Type B pancreatic cell (in vitro differentiated cells): ENCODE measurements around the gene ISG20. TPM values are rescaled to one million over a fixed set of nuclear protein-coding genes. Genes with fewer than 3 reads are reported as not detected.

ENCODE experiments used
- DNase-seq: peaks from one replicate; pipeline ENCODE4 v3.0.0; 2021; ENCODE audit warnings: mixed read lengths; ENCODE audit not compliant: unreplicated experiment; ENCODE audit errors: extremely low spot score
- H3K27ac Mint-ChIP-seq: 2 replicates; pipeline ENCODE4 v1.8.0; 2021; ENCODE audit warnings: mild to moderate bottlenecking, mixed read lengths
- H3K27me3 Mint-ChIP-seq: 2 replicates; pipeline ENCODE4 v1.8.0; 2021; ENCODE audit warnings: mixed read lengths
- H3K36me3 Mint-ChIP-seq: 2 replicates; pipeline ENCODE4 v1.8.0; 2021; ENCODE audit warnings: mixed read lengths
- H3K4me1 Mint-ChIP-seq: one replicate; pipeline ENCODE4 v1.8.0; 2021; ENCODE audit warnings: mixed read lengths; ENCODE audit not compliant: unreplicated experiment
- H3K4me3 Mint-ChIP-seq: 2 replicates; pipeline ENCODE4 v1.8.0; 2021; ENCODE audit warnings: mild to moderate bottlenecking, mixed read lengths
- H3K9me3 Mint-ChIP-seq: 2 replicates; pipeline ENCODE4 v1.8.0; 2021; ENCODE audit warnings: mixed read lengths
- CTCF ChIP-seq: fragments of 200-600 bp; sonication (generic); conservative IDR thresholded peaks from 2 replicates; pipeline ENCODE4 v1.5.0; 2021; ENCODE audit warnings: antibody characterized with exemption, mild to moderate bottlenecking
- long read RNA-seq: library from polyadenylated mRNA; unstranded; transcript quantifications from one replicate; pipeline ENCODE4 v2.0.0, GENCODE V29; 2020
- total RNA-seq: library from RNA; stranded (reverse); gene quantifications from 2 replicates; pipeline ENCODE4 v1.2.1, GENCODE V29; 2021; ENCODE audit warnings: low replicate concordance

The ISG20 gene
- total RNA-seq: 4.9 and 7.9 TPM in 2 replicates
- long read RNA-seq, partial matches to known transcripts: 0 of 4 reads
- long read RNA-seq, other reads (novel, unspliced or antisense): 0 of 4 reads

- peak; percentile 29 for TF ChIP-seq CTCF
- peaks cover 8% of the 10 kb centered on the region for H3K36me3 Mint-ChIP-seq
- no peaks in the 10 kb centered on the region for H3K9me3 Mint-ChIP-seq
- H3K27ac Mint-ChIP-seq: peak within 1 kb of the TSS; percentile 95
- H3K4me1 Mint-ChIP-seq: peaks cover 19% of the 10 kb centered on the region
- peaks cover 3% of the 10 kb centered on the region for H3K27me3 Mint-ChIP-seq
- H3K4me3 Mint-ChIP-seq: peak within 1 kb of the TSS; percentile 84
- DNase-seq: peak; percentile 78
Measured at GRCh38 chr15:88638626-88639372, at the start of gene ISG20. Gene ISG20, plus strand, starts transcription at chr15:88639016. Its CDS starts 351 bp downstream, at chr15:88639367.

DNA sequence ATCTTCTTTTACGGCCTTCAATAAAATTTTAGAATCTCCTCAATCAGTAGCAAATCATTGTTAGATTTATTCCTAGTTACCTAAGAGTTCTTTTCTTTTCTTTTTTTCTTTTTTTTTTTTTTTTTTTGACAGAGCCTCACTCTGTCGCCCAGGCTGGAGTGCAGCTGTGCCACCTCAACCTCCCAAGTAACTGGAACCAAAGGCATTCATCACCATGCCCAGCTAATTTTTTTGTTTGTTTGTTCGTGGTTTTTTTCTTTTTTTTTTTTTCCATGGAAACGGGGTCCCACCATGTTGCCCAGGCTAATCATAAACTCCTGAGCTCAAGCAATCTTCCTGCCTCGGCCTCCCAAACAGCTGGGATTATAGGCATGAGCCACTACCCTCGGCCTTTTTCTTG lies 48.1 kb upstream of the ISG20 start:
- Mint-ChIP-seq H3K9me3 (no peaks in the 10 kb centered on the region), H3K36me3 (no peaks in the 10 kb centered on the region), H3K4me3 (no peak overlapping the region), H3K27ac (no peak overlapping the region), H3K4me1 (peaks cover 8% of the 10 kb centered on the region), H3K27me3 (peaks cover 56% of the 10 kb centered on the region)
- no peak for TF ChIP-seq CTCF
- no peak for DNase-seq

DNA sequence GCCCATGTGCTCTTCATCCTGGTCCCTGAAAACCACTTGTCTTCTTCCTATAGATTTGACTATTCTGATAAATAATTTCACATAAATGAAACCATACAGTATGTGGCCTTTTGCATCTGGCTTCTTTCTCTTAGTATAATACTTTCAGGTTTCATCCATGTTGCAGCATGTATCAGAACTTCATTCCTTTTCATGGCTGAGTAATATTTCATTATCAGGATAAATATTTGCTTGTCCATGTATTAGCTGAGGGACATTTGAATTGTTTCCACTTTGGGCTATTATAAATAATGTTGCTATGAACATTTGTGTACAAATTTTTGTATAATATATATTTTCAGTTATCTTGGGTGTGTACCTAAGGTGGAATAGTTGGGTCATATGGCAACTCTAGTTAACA lies 47.4 kb upstream of the ISG20 start:
- Mint-ChIP-seq H3K9me3 (no peaks in the 10 kb centered on the region), H3K27ac (no peak overlapping the region), H3K4me1 (peaks cover 6% of the 10 kb centered on the region), H3K36me3 (no peaks in the 10 kb centered on the region), H3K4me3 (no peak overlapping the region), H3K27me3 (peaks cover 56% of the 10 kb centered on the region)
- TF ChIP-seq CTCF: no peak
- no peak for DNase-seq

DNA sequence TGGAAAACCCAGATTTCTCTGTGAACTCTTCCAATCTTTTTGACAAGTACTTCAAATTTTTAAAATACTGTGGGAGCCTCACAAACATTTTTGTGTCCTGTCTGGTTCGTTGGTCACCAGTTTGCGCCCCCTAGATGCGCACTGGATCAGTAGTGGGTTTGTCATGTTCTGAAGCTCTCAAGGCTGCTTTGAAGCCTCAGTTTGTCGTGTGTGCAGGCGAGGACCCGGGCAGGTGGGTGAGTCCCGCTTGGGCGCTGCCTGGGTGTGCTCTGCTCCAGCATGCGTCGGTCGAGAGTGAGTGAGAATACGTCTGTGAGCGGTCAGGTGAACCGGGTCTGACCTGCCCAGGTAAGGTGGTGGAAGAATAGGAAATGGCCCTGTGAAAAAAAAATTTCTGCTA lies 34.9 kb upstream of the ISG20 start:
- no peaks in the 10 kb centered on the region for H3K9me3 Mint-ChIP-seq
- peak overlapping the region; percentile 55 for H3K27ac Mint-ChIP-seq
- peaks cover 9% of the 10 kb centered on the region for H3K4me1 Mint-ChIP-seq
- H3K36me3 Mint-ChIP-seq: no peaks in the 10 kb centered on the region
- peaks cover 88% of the 10 kb centered on the region for H3K27me3 Mint-ChIP-seq
- no peak for TF ChIP-seq CTCF
- no peak for DNase-seq
- H3K4me3 Mint-ChIP-seq: peak overlapping the region; percentile 85

DNA sequence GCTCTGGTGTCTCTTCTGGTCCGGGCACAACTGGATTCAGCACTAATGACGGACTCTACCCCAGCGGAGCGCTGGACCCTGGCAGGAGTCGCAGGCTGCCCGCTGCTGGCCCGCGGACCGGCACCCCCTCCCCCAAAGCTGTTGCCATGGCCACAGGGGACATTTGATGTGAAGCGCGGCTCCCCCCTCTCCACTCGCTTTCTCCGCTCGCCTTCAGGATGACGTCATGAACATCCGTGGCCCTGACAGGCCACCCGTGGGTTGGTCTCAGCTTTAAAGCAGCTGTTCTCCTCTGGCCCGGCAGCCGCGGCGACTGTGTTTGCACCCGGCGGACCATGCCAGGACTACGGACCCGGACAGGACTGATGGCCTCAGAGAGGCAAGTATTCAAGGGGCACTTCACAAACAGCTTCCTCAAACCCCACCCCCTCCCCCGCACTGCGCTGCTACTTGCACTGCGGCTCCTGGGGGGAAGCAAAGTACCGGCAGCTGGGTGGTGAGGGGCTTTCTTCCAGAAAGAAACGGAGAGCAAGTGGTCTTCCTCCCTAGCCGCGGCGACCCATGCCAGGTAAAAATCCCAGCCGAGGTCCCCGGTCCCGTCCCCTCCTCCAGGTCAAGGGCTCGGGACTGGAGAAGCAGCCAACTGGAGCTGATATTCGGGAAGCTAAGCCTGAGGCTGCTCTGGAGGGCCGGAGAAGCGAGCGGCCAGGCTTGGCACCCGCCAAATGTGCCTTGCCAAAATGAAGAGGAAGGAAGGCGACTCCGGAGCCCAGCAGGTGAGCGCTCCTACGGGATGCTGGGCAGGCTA lies 34.2 kb upstream of the ISG20 start:
- DNase-seq: no peak
- H3K27ac Mint-ChIP-seq: peak overlapping the region; percentile 55
- H3K4me3 Mint-ChIP-seq: peak overlapping the region; percentile 85
- H3K36me3 Mint-ChIP-seq: no peaks in the 10 kb centered on the region
- TF ChIP-seq CTCF: no peak
- H3K9me3 Mint-ChIP-seq: no peaks in the 10 kb centered on the region
- peaks cover 92% of the 10 kb centered on the region for H3K27me3 Mint-ChIP-seq
- peaks cover 13% of the 10 kb centered on the region for H3K4me1 Mint-ChIP-seq
